IPS-18a (cell line): ENCODE data around the gene MAN2A2.

ENCODE experiments used
- H3K27ac ChIP-seq: one replicate; pipeline ENCODE4 v1.5.1; 2013; ENCODE audit warnings: low read length
- H3K27me3 ChIP-seq: one replicate; pipeline ENCODE4 v1.6.1; 2013; ENCODE audit warnings: mild to moderate bottlenecking, low read length; ENCODE audit not compliant: control insufficient read depth, insufficient read depth
- H3K36me3 ChIP-seq: one replicate; pipeline ENCODE4 v1.6.1; 2013; ENCODE audit warnings: low read depth, low read length; ENCODE audit not compliant: control insufficient read depth
- H3K4me1 ChIP-seq: one replicate; pipeline ENCODE4 v1.6.1; 2013; ENCODE audit warnings: low read depth, low read length; ENCODE audit not compliant: control insufficient read depth
- H3K4me3 ChIP-seq: one replicate; pipeline ENCODE4 v1.5.1; 2013; ENCODE audit warnings: low read length
- H3K9ac ChIP-seq: one replicate; pipeline ENCODE4 v1.6.1; 2013; ENCODE audit warnings: mild to moderate bottlenecking, low read length, moderate library complexity
- H3K9me3 ChIP-seq: one replicate; pipeline ENCODE4 v1.6.1; 2013; ENCODE audit warnings: low read depth, low read length; ENCODE audit not compliant: control insufficient read depth

The MAN2A2 gene

DNA sequence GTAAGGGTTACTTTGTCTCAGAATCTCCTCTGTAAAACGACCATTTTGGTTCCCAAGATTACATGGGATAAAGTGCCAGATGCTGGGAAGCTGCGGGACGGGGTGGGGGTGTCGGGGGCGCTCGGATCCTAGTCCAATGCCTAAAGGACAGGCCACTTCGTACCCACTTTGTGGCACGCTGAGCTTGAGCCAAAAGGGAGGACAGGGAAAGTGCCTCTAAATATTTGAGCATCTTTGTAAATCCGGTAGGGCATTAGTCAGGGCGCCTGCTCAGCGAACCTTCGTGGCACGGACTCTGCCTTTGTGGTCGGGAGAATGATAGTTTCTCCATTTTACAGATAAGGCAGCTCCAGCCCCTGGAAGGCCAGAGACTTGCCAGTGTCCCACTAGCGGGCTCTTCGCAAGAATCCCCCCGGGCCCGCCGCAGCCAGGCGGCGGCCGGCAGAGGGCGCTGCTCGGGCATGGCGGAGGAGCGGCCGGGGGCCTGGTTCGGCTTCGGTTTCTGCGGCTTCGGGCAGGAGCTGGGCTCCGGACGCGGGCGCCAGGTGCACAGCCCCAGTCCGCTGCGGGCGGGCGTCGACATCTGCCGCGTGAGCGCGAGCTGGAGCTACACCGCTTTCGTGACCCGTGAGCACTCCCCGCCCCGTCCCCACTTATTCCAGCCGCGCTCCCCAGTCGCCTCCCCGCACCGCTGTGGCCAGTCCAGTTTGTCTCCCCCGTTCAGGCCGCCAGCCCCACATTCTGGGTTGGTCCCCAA is 53.4 kb downstream of the MAN2A2 start:
- H3K9me3 ChIP-seq = no peaks in the 10 kb centered on the region
- peaks cover 21% of the 10 kb centered on the region for H3K36me3 ChIP-seq
- no peaks in the 10 kb centered on the region for H3K27me3 ChIP-seq
- H3K4me3 ChIP-seq = peak overlapping the region; percentile 68
- peaks cover 7% of the 10 kb centered on the region for H3K4me1 ChIP-seq
- peak overlapping the region; percentile 61 for H3K9ac ChIP-seq
- no peak overlapping the region for H3K27ac ChIP-seq

DNA sequence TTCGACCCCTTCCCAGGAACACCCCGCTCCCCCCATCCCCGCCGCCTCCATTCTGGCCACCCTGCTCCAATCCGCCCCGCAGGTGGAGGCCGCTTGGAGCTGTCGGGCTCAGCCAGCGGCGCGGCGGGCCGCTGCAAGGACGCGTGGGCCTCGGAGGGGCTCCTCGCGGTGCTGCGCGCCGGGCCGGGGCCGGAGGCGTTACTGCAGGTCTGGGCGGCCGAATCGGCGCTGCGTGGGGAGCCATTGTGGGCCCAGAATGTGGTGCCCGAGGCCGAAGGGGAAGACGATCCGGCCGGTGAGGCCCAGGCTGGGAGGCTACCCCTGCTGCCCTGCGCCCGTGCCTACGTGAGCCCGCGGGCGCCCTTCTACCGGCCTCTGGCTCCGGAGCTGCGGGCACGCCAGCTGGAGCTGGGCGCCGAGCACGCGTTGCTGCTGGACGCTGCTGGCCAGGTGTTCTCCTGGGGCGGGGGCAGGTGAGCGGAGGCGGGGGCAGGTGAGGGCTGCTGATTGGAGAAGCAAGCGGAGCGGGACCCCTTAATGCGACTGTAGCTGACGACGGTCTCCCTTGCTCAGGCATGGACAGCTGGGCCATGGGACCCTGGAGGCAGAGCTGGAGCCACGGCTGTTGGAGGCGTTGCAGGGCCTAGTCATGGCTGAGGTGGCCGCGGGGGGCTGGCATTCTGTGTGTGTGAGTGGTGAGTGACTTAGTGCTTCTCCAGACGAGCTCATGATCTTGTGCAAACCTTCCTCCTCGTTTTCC is 54.1 kb downstream of the MAN2A2 start:
- Histone ChIP-seq H3K4me3 (peak overlapping the region; percentile 68), H3K27ac (no peak overlapping the region), H3K9ac (peak overlapping the region; percentile 61), H3K4me1 (peaks cover 7% of the 10 kb centered on the region), H3K27me3 (no peaks in the 10 kb centered on the region), H3K36me3 (peaks cover 17% of the 10 kb centered on the region), H3K9me3 (no peaks in the 10 kb centered on the region)

DNA sequence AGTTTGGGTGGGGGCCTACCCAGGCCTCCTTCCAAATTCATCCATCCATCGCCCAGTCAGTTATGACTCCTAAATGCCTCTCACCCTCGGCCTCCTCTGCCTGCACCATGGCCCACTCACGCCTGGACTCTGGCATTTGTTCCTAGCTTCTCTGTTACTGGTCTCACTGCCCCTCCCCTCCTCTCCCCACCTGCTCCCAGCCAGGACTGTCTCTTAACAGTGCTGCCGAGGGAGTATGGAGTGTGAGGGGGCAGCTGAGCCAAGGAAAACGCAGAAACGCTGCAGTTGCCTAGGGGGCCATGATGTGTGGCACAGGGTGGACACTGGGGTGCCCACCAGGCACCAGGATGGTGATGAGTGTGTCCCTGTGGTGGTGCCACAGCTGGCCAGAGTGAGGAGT is 54.7 kb downstream of the MAN2A2 start:
- Histone ChIP-seq H3K4me1 (peaks cover 7% of the 10 kb centered on the region), H3K4me3 (peak overlapping the region; percentile 68), H3K27me3 (no peaks in the 10 kb centered on the region), H3K27ac (no peak overlapping the region), H3K36me3 (peaks cover 15% of the 10 kb centered on the region), H3K9ac (no peak overlapping the region), H3K9me3 (no peaks in the 10 kb centered on the region)

DNA sequence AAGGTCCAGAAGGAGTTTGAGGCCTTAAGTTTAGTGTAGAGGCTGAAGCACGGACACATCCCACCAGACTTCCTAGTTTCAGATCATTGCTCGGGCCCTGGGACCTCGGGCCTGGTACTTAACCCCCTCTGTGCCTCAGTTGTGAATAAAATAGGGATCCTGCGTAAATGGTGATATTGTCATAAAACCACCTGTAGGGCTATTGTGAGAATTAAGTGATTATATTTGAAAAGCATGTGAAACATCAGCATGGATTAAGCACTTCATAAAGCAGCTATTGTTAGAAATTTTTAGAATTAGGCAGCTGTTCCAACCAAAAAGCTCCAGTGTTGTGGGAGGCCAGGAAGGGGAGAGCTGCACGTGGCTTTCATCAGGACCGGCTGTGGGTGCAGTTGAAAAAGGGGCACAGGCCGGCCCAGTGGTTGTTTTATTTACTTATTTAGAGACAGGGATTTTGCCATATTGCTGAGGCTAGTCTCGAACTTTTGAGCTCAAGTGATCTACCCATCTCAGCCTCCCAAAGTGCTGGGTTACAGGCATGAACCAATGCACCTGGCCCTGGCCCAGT is 56.0 kb downstream of the MAN2A2 start:
- H3K9me3 ChIP-seq = no peaks in the 10 kb centered on the region
- no peak overlapping the region for H3K27ac ChIP-seq
- H3K4me3 ChIP-seq = no peak overlapping the region
- H3K9ac ChIP-seq = no peak overlapping the region
- no peaks in the 10 kb centered on the region for H3K27me3 ChIP-seq
- H3K36me3 ChIP-seq = peaks cover 13% of the 10 kb centered on the region
- H3K4me1 ChIP-seq = peaks cover 7% of the 10 kb centered on the region

DNA sequence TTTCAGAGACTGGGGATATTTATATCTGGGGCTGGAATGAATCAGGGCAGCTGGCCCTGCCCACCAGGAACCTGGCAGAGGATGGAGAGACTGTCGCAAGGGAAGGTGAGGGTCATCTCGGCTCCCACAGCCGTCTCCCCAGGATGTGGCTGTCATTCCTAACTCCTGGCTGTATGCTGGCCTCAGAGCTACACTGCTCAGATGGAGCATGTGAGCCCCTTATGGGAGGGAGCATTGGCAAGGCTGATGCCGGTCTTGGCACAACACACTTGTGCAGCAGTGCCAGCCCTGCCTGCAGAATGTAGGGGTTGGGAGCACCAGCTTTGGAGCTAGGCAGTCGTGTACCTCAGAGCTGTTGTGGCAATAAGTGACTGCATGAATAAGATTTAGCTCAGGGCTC is 56.8 kb downstream of the MAN2A2 start:
- Histone ChIP-seq H3K9ac (no peak overlapping the region), H3K27me3 (no peaks in the 10 kb centered on the region), H3K4me1 (peaks cover 7% of the 10 kb centered on the region), H3K27ac (no peak overlapping the region), H3K36me3 (peaks cover 14% of the 10 kb centered on the region), H3K9me3 (no peaks in the 10 kb centered on the region), H3K4me3 (no peak overlapping the region)

DNA sequence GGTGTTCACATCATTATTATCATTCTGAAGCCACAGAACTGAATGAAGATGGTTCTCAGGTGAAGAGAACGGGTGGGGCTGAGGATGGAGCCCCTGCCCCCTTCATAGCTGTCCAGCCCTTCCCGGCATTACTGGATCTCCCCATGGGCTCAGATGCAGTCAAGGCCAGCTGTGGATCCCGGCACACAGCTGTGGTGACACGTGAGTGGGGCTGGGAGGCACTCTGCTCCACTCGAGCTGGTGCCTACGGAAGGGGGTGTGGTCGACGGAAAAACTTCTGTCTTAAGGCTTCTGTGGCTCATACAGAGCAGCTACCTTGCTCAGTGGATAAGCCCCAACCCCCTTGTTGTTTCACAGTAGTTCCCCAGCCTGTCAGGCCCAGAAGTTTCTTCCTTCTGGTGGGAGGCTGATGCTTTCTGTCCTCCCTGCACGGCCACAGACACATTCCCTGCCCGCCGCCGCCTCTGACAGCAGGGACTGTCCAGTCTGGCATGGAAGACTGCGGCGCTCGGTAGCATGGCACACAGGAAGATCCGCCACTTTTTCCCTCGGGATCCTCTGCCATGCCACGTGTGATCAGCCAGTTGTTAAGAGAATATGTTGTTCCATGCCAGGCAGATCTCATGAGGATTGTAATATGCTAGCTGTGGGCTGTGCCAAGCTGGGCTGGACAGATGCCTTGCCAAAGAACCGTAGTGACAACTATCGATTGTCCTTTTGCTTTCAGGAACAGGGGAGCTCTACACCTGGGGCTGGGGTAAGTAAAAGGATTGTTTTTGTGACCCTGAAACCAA is 57.4 kb downstream of the MAN2A2 start:
- Histone ChIP-seq H3K27ac (no peak overlapping the region), H3K9ac (no peak overlapping the region), H3K4me1 (peaks cover 7% of the 10 kb centered on the region), H3K36me3 (peaks cover 14% of the 10 kb centered on the region), H3K9me3 (no peaks in the 10 kb centered on the region), H3K4me3 (no peak overlapping the region), H3K27me3 (no peaks in the 10 kb centered on the region)

DNA sequence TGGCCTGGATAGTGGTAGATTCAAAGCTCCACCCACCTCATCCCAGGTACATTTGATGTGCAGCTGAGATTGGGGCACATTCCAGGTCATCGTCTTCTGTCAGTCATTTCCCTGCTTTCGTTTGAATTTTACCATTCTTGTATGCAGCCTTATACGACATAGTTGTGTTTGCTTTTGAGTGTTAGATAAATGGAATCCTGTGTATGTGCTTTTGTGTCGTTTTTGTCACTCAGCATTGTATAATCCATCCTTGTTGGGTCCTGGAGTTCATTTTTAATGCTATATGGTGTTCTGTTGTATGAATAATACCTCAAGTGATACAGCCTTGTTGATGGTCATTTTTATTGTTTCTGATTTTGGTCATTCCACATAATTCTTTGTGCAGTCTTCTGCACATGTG is 58.9 kb downstream of the MAN2A2 start:
- Histone ChIP-seq H3K36me3 (peaks cover 25% of the 10 kb centered on the region), H3K9ac (no peak overlapping the region), H3K4me3 (no peak overlapping the region), H3K9me3 (no peaks in the 10 kb centered on the region), H3K27me3 (no peaks in the 10 kb centered on the region), H3K4me1 (peaks cover 7% of the 10 kb centered on the region), H3K27ac (no peak overlapping the region)

DNA sequence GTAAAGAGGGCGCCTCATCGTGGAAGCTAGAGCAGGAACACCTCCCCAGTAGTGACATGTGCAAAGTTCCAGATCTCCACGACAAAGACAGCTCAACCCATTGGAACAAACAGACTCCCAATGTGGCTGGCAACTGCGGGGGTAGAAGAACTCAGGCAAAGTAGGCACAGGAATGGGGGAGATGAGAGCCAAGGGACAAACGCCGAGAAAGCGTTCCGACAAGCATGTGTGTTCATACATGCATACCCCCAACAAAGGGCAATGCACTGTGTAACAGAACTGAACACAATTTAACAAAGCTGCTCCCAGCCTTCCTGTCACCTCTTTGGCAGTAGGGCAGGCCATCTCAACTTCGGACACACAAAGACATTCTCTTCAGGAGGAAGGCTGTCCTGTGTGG is 63.2 kb downstream of the MAN2A2 start:
- Histone ChIP-seq H3K4me3 (no peak overlapping the region), H3K27me3 (no peaks in the 10 kb centered on the region), H3K9me3 (no peaks in the 10 kb centered on the region), H3K9ac (no peak overlapping the region), H3K36me3 (peaks cover 58% of the 10 kb centered on the region), H3K27ac (no peak overlapping the region), H3K4me1 (no peaks in the 10 kb centered on the region)

DNA sequence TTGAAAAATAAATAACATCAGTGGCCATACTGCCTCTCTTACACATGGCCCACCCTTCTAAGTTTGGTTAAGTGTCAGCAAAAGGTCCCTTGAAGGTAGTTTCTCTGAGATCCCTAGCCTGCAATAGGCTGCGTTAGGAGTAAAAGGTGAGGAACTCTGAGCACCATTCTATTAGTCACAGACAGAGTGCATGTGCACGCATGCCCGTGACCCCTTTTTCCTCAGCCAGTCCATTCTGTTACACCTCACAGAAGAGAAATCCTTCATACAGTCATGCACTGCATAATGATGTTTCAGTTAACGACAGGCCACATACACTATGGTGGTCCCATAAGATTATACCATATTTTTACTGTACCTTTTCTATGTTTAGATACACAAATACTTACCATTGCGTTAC is 64.1 kb downstream of the MAN2A2 start:
- Histone ChIP-seq H3K9me3 (no peaks in the 10 kb centered on the region), H3K36me3 (peaks cover 55% of the 10 kb centered on the region), H3K4me1 (no peaks in the 10 kb centered on the region), H3K4me3 (no peak overlapping the region), H3K27ac (no peak overlapping the region), H3K9ac (no peak overlapping the region), H3K27me3 (no peaks in the 10 kb centered on the region)

DNA sequence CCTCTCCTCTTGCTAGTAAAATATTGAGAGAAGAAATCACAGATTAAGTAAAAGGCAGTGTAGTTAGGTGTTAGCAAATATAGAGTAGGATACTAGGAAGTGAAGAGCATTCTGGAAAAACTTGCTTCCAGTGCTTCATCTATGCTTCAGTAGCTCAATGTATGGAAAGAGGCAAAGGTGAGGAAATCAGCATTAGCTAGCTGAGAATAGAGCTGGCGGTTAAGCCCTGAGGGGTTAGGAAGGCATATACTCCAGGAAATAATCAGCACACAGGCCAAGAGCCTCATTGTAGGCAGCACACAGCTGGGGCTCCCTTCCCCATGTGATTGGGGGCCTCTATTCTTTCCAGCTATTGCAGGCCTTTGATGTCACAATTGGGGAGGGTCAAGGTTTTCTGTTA is 65.3 kb downstream of the MAN2A2 start:
- H3K9ac ChIP-seq = no peak overlapping the region
- no peak overlapping the region for H3K27ac ChIP-seq
- H3K36me3 ChIP-seq = peaks cover 66% of the 10 kb centered on the region
- H3K4me3 ChIP-seq = no peak overlapping the region
- no peaks in the 10 kb centered on the region for H3K4me1 ChIP-seq
- H3K9me3 ChIP-seq = no peaks in the 10 kb centered on the region
- no peaks in the 10 kb centered on the region for H3K27me3 ChIP-seq

DNA sequence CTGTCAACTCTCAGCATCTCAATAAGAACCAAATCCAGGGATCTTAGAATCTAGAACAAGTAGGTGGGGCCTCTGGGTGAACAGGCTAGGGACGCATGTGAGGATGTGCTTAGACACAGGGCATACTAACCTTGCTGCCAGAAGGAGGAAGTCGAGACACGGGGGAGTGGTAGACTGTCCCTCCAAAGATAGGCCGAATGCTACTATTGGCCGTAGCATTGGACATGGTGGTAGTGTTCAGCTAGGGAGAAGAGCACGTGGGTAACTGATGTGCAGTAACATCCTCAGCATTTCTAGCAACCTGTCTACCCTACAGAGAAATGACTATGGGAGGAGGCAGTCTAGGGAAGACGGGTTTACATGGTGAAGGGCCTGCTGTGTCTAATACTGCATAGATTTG is 67.2 kb downstream of the MAN2A2 start:
- H3K4me1 ChIP-seq = no peaks in the 10 kb centered on the region
- H3K9me3 ChIP-seq = no peaks in the 10 kb centered on the region
- no peak overlapping the region for H3K4me3 ChIP-seq
- no peak overlapping the region for H3K9ac ChIP-seq
- H3K36me3 ChIP-seq = peaks cover 79% of the 10 kb centered on the region
- H3K27me3 ChIP-seq = no peaks in the 10 kb centered on the region
- H3K27ac ChIP-seq = no peak overlapping the region
